HEK293 (cell line): ENCODE data around the gene ADAM8.

Experiments
- CTCF ChIA-PET: fragments of 350-600 bp; formaldehyde crosslinking; extraction: SDS; loops from one replicate; lab custom pipeline; 2021; ENCODE audit warnings: antibody characterized with exemption; lab: Yijun Ruan, JAX
- POLR2A ChIA-PET: fragments of 300-600 bp; formaldehyde crosslinking; extraction: SDS; loops from one replicate; lab custom pipeline; 2020; ENCODE audit warnings: antibody characterized with exemption, inconsistent platforms; lab: Yijun Ruan, JAX
- H3K27ac ChIP-seq: fragments of 200-500 bp; sonication (Bioruptor generic); 2 replicates; pipeline ENCODE4 v1.5.1; 2014; ENCODE audit warnings: low read depth, low read length, control low read depth, inconsistent platforms; ENCODE audit errors: extremely low read depth
- H3K36me3 ChIP-seq, 2 experiments: fragments of 200-500 bp in 1 of 2; sonication (Bioruptor generic) in 1 of 2; 1 replicate in 1 of 2; 2 replicates in 1 of 2; pipeline ENCODE4 v1.5.1; 2014 to 2017; ENCODE audit warnings: inconsistent platforms in 2 of 2, low read length in 2 of 2; ENCODE audit not compliant: control insufficient read depth in 2 of 2, insufficient read depth in 1 of 2
- H3K4me1 ChIP-seq: fragments of 200-500 bp; sonication (Bioruptor generic); 2 replicates; pipeline ENCODE4 v1.5.1; 2014; ENCODE audit warnings: mild to moderate bottlenecking, low read length, inconsistent platforms; ENCODE audit not compliant: control insufficient read depth, insufficient read depth
- H3K4me3 ChIP-seq: 2 replicates; pipeline ENCODE4 v1.5.1; 2011; ENCODE audit warnings: low read depth, mild to moderate bottlenecking, control low read depth, low read length, moderate library complexity
- H3K9me3 ChIP-seq: fragments of 200-500 bp; sonication (Bioruptor generic); 2 replicates; pipeline ENCODE4 v1.5.1; 2014; ENCODE audit warnings: low read depth, low read length, inconsistent platforms; ENCODE audit not compliant: control insufficient read depth, insufficient read depth
- ZNF133 ChIP-seq: fragments of 450-650 bp; formaldehyde crosslinking; IDR thresholded peaks from 2 replicates; pipeline ENCODE4 v1.5.1; 2016; ENCODE audit warnings: missing biosample characterization, missing genetic modification characterization
- ZNF174 ChIP-seq: fragments of 450-650 bp; formaldehyde crosslinking; IDR thresholded peaks from 2 replicates; pipeline ENCODE4 v1.5.0; 2017; ENCODE audit warnings: missing biosample characterization, mild to moderate bottlenecking, missing genetic modification characterization
- ZNF239 ChIP-seq: fragments of 450-650 bp; formaldehyde crosslinking; IDR thresholded peaks from 2 replicates; pipeline ENCODE4 v1.5.1; 2016; ENCODE audit warnings: missing biosample characterization, missing genetic modification characterization
- ZNF248 ChIP-seq: fragments of 450-650 bp; formaldehyde crosslinking; IDR thresholded peaks from 2 replicates; pipeline ENCODE4 v1.5.1; 2017; ENCODE audit warnings: missing biosample characterization, missing genetic modification characterization
- ZNF266 ChIP-seq: fragments of 450-650 bp; formaldehyde crosslinking; IDR thresholded peaks from 2 replicates; pipeline ENCODE4 v1.5.1; 2016; ENCODE audit warnings: missing biosample characterization, missing genetic modification characterization, low read depth
- ZNF37A ChIP-seq: fragments of 450-650 bp; IDR thresholded peaks from 2 replicates; pipeline ENCODE4 v1.5.1; 2018; ENCODE audit warnings: missing biosample characterization, missing genetic modification characterization
- ZNF433 ChIP-seq: fragments of 450-650 bp; formaldehyde crosslinking; IDR thresholded peaks from 2 replicates; pipeline ENCODE4 v1.5.1; 2016; ENCODE audit warnings: missing biosample characterization, missing genetic modification characterization, low read depth
- ZNF473 ChIP-seq: fragments of 450-650 bp; formaldehyde crosslinking; IDR thresholded peaks from 2 replicates; pipeline ENCODE4 v1.5.1; 2017; ENCODE audit warnings: missing biosample characterization, missing genetic modification characterization
- ZNF561 ChIP-seq: fragments of 450-650 bp; IDR thresholded peaks from 2 replicates; pipeline ENCODE4 v1.5.1; 2018; ENCODE audit warnings: missing biosample characterization, missing genetic modification characterization, borderline replicate concordance
- ZNF660 ChIP-seq: fragments of 450-650 bp; IDR thresholded peaks from 2 replicates; pipeline ENCODE4 v1.5.1; 2018; ENCODE audit warnings: missing biosample characterization, mild to moderate bottlenecking, missing genetic modification characterization
- TF ChIP-seq, protein P1 (sequence below): fragments of 450-650 bp; formaldehyde crosslinking; IDR thresholded peaks from 2 replicates; pipeline ENCODE4 v1.5.1; 2016; ENCODE audit warnings: missing biosample characterization, missing genetic modification characterization
- TF ChIP-seq, protein P2 (sequence below): fragments of 450-650 bp; formaldehyde crosslinking; IDR thresholded peaks from 2 replicates; pipeline ENCODE4 v1.5.1; 2017; ENCODE audit warnings: missing biosample characterization, missing genetic modification characterization
- TF ChIP-seq, protein P3 (sequence below): fragments of 450-650 bp; formaldehyde crosslinking; IDR thresholded peaks from 2 replicates; pipeline ENCODE4 v1.5.1; 2016; ENCODE audit warnings: missing biosample characterization, missing genetic modification characterization
- TF ChIP-seq, protein P4 (sequence below): fragments of 450-650 bp; formaldehyde crosslinking; IDR thresholded peaks from 2 replicates; pipeline ENCODE4 v1.5.1; 2016; ENCODE audit warnings: missing biosample characterization, missing genetic modification characterization
- TF ChIP-seq, protein P5 (sequence below): fragments of 450-650 bp; formaldehyde crosslinking; IDR thresholded peaks from 2 replicates; pipeline ENCODE4 v1.5.1; 2016; ENCODE audit warnings: missing biosample characterization, missing genetic modification characterization, borderline replicate concordance

Gene ADAM8

DNA sequence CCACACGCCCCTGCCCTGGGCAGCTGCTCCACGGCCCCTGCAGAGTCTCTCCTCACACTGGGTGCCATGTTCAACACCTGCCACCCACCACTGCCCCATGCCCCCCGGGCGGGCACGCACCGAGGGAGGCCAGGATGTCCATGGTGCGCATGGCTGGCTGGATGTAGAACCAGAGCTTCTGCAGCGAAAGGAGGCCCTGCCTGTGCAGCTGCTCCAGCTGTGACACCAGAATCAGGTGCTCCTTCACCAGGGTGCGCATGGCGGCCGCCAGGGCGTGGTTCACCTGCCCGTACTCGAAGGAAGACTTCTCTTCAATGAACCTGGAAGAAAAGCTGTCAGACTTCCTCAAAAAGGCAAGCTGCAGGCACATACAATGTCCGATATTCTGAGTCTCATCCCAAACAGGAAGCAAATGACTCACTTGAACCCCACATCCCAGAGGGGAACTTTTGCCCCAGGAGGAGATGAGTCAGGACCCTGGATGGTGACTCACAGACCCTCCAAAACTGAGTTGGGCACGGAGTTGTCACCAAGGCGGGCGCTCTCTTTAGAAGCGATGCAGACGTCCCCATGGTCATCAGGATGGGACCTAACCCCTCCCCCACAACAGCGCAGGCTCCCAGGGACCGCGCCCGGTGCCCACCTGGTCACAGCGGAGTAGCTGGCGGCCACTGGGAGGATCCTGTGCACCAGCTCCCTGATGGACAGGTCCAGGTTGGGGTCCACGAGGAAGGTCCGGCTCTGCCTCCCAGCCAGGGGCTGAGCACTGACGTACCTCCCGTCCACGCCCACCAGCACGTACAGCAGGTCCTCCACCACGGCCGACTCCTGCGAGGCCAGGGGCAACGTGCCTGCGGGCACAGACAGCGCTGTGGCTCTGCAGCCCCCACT lies 16.5 kb upstream of the ADAM8 start:
- TF ChIP-seq ZNF561 (tag by site-specific recombination) (no peak), ZNF473 (tag by site-specific recombination) (no peak), ZNF133 (no peak), ZNF660 (no peak)
- TF ChIP-seq, protein P1, sequence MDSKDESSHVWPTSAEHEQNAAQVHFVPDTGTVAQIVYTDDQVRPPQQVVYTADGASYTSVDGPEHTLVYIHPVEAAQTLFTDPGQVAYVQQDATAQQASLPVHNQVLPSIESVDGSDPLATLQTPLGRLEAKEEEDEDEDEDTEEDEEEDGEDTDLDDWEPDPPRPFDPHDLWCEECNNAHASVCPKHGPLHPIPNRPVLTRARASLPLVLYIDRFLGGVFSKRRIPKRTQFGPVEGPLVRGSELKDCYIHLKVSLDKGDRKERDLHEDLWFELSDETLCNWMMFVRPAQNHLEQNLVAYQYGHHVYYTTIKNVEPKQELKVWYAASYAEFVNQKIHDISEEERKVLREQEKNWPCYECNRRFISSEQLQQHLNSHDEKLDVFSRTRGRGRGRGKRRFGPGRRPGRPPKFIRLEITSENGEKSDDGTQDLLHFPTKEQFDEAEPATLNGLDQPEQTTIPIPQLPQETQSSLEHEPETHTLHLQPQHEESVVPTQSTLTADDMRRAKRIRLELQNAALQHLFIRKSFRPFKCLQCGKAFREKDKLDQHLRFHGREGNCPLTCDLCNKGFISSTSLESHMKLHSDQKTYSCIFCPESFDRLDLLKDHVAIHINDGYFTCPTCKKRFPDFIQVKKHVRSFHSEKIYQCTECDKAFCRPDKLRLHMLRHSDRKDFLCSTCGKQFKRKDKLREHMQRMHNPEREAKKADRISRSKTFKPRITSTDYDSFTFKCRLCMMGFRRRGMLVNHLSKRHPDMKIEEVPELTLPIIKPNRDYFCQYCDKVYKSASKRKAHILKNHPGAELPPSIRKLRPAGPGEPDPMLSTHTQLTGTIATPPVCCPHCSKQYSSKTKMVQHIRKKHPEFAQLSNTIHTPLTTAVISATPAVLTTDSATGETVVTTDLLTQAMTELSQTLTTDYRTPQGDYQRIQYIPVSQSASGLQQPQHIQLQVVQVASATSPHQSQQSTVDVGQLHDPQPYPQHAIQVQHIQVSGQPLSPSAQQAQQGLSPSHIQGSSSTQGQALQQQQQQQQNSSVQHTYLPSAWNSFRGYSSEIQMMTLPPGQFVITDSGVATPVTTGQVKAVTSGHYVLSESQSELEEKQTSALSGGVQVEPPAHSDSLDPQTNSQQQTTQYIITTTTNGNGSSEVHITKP (tag by site-specific recombination): no peak
- TF ChIP-seq, protein P2, sequence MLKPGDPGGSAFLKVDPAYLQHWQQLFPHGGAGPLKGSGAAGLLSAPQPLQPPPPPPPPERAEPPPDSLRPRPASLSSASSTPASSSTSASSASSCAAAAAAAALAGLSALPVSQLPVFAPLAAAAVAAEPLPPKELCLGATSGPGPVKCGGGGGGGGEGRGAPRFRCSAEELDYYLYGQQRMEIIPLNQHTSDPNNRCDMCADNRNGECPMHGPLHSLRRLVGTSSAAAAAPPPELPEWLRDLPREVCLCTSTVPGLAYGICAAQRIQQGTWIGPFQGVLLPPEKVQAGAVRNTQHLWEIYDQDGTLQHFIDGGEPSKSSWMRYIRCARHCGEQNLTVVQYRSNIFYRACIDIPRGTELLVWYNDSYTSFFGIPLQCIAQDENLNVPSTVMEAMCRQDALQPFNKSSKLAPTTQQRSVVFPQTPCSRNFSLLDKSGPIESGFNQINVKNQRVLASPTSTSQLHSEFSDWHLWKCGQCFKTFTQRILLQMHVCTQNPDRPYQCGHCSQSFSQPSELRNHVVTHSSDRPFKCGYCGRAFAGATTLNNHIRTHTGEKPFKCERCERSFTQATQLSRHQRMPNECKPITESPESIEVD (tag by site-specific recombination): no peak
- TF ChIP-seq, all 188 proteins: peak for 0
- CTCF ChIA-PET: interaction anchor here (0.9 to 1.1 kb wide), 2 partner anchors 9 to 21 kb away, joined by 3 read pairs; no protein-coding TSS in a partner anchor
- Histone ChIP-seq H3K36me3 (peaks cover 13 to 88% of the 10 kb centered on the region in 2 experiments; a peak in 2 of 3 replicates), H3K4me3 (no peak overlapping the region), H3K9me3 (no peaks in the 10 kb centered on the region), H3K27ac (no peak overlapping the region), H3K4me1 (no peaks in the 10 kb centered on the region)
- POLR2A ChIA-PET: no interaction called here

DNA sequence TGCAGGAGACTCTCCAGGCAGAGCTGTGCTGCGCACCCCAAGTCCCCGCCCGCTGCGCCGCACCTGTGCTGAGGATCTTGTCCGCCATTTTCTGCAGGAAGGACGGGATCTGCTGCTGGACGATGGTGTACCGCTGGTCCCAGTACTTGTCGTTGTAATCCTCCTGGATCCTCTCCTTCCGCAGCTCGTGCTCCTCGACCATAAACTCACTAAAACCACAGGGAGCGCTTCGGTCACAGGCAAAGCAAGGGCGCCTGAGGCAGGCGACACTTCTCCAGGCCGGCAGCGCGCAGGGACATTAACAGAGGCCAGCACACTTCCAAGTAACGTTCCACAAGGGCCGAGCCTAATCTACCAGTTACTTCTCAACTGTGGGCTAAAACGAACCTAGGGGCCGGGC lies 13.1 kb upstream of the ADAM8 start:
- ChIA-PET POLR2A (no interaction called here), CTCF (interaction anchor here (0.9 kb wide), 1 partner anchor 12 kb away, joined by 3 read pairs; no protein-coding TSS in a partner anchor)
- Histone ChIP-seq H3K4me1 (no peaks in the 10 kb centered on the region), H3K4me3 (no peak overlapping the region), H3K27ac (no peak overlapping the region), H3K9me3 (no peaks in the 10 kb centered on the region), H3K36me3 (peaks cover 12 to 80% of the 10 kb centered on the region in 2 experiments)
- TF ChIP-seq ZNF433 (tag by site-specific recombination) (no peak), ZNF37A (tag by site-specific recombination) (no peak), ZNF266 (no peak), ZNF248 (tag by site-specific recombination) (no peak), ZNF239 (no peak), ZNF174 (tag by site-specific recombination) (no peak)
- TF ChIP-seq, protein P3, sequence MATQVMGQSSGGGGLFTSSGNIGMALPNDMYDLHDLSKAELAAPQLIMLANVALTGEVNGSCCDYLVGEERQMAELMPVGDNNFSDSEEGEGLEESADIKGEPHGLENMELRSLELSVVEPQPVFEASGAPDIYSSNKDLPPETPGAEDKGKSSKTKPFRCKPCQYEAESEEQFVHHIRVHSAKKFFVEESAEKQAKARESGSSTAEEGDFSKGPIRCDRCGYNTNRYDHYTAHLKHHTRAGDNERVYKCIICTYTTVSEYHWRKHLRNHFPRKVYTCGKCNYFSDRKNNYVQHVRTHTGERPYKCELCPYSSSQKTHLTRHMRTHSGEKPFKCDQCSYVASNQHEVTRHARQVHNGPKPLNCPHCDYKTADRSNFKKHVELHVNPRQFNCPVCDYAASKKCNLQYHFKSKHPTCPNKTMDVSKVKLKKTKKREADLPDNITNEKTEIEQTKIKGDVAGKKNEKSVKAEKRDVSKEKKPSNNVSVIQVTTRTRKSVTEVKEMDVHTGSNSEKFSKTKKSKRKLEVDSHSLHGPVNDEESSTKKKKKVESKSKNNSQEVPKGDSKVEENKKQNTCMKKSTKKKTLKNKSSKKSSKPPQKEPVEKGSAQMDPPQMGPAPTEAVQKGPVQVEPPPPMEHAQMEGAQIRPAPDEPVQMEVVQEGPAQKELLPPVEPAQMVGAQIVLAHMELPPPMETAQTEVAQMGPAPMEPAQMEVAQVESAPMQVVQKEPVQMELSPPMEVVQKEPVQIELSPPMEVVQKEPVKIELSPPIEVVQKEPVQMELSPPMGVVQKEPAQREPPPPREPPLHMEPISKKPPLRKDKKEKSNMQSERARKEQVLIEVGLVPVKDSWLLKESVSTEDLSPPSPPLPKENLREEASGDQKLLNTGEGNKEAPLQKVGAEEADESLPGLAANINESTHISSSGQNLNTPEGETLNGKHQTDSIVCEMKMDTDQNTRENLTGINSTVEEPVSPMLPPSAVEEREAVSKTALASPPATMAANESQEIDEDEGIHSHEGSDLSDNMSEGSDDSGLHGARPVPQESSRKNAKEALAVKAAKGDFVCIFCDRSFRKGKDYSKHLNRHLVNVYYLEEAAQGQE (tag by site-specific recombination): no peak
- TF ChIP-seq, protein P4, sequence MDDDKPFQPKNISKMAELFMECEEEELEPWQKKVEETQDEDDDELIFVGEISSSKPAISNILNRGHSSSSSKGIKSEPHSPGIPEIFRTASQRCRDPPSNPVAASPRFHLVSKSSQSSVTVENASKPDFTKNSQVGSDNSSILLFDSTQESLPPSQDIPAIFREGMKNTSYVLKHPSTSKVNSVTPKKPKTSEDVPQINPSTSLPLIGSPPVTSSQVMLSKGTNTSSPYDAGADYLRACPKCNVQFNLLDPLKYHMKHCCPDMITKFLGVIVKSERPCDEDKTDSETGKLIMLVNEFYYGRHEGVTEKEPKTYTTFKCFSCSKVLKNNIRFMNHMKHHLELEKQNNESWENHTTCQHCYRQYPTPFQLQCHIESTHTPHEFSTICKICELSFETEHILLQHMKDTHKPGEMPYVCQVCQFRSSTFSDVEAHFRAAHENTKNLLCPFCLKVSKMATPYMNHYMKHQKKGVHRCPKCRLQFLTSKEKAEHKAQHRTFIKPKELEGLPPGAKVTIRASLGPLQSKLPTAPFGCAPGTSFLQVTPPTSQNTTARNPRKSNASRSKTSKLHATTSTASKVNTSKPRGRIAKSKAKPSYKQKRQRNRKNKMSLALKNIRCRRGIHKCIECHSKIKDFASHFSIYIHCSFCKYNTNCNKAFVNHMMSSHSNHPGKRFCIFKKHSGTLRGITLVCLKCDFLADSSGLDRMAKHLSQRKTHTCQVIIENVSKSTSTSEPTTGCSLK (tag by site-specific recombination): no peak
- TF ChIP-seq, protein P5, sequence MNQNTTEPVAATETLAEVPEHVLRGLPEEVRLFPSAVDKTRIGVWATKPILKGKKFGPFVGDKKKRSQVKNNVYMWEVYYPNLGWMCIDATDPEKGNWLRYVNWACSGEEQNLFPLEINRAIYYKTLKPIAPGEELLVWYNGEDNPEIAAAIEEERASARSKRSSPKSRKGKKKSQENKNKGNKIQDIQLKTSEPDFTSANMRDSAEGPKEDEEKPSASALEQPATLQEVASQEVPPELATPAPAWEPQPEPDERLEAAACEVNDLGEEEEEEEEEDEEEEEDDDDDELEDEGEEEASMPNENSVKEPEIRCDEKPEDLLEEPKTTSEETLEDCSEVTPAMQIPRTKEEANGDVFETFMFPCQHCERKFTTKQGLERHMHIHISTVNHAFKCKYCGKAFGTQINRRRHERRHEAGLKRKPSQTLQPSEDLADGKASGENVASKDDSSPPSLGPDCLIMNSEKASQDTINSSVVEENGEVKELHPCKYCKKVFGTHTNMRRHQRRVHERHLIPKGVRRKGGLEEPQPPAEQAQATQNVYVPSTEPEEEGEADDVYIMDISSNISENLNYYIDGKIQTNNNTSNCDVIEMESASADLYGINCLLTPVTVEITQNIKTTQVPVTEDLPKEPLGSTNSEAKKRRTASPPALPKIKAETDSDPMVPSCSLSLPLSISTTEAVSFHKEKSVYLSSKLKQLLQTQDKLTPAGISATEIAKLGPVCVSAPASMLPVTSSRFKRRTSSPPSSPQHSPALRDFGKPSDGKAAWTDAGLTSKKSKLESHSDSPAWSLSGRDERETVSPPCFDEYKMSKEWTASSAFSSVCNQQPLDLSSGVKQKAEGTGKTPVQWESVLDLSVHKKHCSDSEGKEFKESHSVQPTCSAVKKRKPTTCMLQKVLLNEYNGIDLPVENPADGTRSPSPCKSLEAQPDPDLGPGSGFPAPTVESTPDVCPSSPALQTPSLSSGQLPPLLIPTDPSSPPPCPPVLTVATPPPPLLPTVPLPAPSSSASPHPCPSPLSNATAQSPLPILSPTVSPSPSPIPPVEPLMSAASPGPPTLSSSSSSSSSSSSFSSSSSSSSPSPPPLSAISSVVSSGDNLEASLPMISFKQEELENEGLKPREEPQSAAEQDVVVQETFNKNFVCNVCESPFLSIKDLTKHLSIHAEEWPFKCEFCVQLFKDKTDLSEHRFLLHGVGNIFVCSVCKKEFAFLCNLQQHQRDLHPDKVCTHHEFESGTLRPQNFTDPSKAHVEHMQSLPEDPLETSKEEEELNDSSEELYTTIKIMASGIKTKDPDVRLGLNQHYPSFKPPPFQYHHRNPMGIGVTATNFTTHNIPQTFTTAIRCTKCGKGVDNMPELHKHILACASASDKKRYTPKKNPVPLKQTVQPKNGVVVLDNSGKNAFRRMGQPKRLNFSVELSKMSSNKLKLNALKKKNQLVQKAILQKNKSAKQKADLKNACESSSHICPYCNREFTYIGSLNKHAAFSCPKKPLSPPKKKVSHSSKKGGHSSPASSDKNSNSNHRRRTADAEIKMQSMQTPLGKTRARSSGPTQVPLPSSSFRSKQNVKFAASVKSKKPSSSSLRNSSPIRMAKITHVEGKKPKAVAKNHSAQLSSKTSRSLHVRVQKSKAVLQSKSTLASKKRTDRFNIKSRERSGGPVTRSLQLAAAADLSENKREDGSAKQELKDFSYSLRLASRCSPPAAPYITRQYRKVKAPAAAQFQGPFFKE (tag by site-specific recombination): no peak
